Left renal cortex interstitium (tissue), 4 donors: ENCODE measurements around the gene SLC38A10. TPM values are rescaled to one million over a fixed set of nuclear protein-coding genes. Genes with fewer than 3 reads are reported as not detected.
"Not testable (repeated sequence)": the region's sequence is repeated elsewhere in the genome, so short reads cannot be mapped to it uniquely, and the experiment has no call there.

ENCODE experiments used
- DNase-seq, 4 donors: peaks; one replicate each; pipeline ENCODE4 v3.0.0-alpha.2; 2013; ENCODE audit warnings: low read depth in 4 of 4, low spot score in 2 of 4, missing footprints in 1 of 4
- polyA plus RNA-seq, 4 donors: library from polyadenylated mRNA; unstranded; fragments of 120-200 nt; gene quantifications; one replicate each; pipeline ENCODE4 v1.2.1, GENCODE V29; 2013; ENCODE audit not compliant: insufficient read length in 4 of 4

Gene SLC38A10
- polyA plus RNA-seq, 4 donors: 49.5 to 83.9 (median 69.1) TPM

DNA sequence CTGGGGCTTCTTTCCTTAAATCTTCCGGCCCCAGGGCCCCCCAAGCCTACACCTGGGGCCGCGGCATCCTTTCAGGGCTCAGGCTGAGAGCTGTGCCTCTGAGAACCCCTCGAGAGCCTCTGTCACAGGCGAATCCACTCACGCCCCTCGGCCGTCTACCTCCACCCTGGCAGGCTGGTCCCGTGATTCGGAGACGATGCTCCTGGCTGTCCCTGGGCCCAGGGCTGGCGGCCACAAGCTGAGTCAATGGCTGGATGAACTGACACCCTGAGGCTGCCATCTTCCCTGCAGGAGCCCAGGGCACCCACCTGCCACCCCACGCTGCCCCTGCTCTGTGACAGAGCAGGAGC, 60.6 kb downstream of the SLC38A10 start:
- no peak for DNase-seq

DNA sequence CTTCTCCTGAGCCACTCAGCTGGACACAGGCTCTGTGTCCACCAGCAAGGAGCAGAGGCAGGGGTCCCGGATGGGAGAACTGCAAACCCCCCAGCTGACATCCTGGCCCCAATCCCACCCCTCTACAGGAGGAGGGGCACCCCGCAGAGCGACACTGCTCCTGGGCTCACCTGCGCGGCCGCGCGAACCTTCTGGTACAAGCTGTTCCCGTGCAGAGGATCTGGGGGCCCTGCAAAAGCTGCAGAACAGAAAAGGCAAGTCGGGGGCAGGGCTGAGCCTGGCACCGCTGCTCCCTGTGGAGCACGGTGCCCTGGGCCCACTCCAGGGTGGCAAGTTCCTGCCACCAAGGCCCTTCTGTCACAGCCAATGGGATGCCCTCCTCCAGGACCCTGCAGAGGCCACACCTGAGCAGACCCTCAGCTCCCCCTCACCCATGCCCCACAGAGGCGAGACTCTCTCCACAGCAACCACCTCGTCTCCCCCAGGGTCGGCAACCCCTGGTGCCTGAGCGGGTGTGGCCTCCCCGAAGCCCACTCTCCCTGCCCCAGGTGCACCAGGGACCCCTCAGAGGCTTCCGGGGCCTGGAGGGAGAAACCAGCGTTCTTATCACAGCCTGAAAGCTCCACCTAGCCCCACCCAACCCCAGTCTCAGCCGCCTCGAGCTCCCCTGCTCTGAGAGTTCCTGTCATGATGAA, 61.1 kb downstream of the SLC38A10 start:
- no peak for DNase-seq

DNA sequence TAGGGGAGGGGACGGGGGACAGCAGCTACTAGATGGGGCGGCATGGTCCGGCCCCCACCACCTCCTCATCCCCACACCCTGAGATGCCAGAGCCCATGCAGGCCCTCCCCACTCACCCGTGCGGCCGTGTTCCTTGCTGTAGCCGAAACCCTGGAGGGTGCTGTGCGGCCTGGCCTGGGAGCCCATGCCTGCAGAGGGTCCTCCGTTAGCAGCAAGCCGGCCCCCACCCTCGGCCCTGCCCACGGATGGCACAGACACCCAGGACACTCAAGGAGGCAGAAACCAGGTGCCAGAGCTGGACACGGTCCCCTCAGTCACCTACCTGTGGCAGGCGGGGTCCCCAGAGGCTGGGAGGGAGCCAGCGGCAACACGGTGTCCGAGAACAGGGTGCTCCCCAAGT, 61.8 kb downstream of the SLC38A10 start:
- no peak for DNase-seq

DNA sequence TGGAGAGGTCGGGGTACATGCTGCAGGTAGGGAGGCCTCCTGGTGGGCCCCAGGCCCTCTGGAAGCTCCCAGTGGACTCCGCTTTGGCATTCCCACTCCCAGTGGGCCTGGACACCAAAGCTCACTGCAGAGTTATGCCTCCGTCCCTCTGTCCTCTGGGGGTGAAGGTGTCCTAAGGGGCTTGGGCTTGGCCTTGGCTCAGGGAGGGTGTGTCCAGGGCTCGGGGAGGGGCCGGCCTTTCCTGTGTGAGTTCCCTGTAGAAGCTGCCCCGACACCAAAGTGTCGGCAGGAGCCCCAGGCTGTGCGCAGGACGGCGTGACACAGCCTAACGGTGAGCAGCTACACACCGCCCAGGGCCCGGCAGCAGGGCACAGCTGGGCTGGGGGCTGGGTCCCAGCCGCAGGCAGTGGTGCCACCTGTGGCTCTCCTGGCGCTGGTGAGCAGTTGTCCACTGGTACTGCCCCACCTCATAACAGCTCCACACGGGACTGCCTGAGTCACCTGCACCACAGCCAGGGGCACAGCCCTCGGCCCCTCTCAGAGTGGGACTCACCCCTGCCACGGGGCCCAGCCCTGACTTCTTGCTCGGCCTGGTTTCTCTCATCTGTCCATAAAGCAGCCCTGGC, 62.4 kb downstream of the SLC38A10 start:
- no peak for DNase-seq

DNA sequence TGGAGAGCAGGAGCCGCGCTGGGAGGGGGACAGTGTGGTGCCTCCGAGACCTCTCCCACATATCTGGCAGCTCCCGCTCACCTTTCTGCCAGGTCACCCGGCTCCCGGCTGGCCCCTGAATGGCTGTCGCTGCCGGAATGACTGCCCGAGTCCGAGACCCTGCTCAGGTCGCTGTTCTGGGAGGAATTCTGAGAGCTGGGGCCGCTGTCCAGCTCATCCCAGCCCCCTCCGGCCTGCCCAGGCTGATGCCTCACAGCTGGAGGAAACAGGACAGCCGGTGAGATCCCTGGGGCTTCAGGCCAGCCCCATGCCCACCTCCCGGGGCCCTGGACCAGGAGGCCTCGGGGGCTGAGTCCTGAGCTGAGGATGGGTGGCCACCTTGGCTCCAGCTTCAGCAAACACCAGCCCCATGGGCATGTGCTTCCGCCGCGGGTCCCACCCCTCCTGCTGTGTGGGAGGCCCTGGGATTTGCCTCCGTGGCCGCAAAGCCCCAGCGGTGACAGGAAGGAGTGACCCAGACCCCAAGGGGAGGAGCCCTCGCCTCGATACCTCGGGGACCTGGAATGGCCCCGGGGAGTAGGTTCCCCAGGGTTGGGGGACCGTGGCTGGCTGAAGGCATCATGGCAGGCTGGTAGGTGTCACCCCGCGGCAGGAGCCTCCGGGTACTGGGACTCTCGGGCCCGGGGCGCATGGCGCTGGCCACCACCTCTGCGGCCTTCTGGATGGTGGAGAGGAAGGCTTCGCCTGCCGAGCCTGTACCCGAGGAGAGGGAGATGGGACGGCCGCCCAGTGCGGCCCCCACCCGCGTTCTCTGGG, 63.1 kb downstream of the SLC38A10 start:
- DNase-seq: no peak

DNA sequence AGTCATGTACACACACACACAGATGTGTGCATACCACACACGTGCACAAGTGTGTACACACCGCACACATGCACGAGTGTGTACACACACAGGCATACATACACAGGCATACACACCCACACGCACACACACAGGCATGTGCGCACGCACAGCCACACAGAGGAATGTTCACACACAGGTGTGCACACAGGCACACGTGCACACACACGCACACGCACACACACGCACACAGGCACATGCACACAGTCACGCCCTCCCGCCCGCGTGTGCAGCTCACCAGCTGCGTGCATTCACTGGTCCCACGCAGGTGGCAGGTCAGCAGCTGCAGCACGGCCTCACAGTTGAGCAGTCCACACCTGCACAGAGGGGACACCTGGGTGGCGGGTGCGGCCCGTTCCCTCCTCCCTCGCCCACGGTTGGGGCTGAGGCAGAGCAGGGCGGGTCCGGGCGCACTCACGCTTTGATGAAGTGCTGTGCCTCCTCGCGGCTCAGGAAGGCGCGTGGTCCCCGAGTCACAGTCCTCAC, 63.9 kb downstream of the SLC38A10 start:
- DNase-seq: no peak

DNA sequence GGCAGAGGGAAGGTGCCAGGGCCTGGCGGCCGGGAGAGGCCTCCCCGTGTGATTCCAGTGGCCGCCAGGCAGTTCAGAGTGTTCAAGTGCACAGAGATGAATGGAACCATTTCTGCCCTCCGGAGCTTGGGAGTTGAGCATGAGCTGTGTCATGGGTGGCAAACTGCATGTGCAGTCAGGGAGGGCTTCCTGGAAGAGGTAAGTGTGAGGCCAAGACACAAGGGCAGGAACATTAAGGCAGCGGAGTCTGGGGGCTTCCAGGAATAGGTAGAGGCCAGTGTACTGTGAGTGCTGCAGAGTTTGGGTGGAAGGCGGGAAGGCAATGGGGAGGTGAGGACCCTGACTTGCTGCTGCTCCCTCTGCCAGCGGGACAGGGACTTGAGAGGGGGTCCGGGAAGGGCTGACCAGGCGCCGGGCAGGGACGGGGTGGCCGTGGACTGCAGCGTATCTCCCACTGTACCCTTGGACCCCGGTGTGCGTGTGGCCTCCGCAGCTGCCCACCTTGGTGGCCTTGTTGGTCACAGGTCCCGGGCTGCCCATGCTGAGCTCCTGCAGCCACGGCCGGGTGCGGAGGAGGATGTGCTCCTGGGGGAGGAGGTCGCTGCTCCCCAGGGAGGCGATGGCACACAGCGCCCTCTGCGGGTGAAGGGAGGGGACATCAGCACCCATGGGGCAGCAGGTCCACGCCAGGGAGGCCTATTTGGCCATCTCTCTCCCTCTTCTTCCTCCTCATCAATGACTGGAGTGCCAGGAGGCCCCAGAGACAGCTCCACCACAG, 64.9 kb downstream of the SLC38A10 start:
- DNase-seq: no peak

DNA sequence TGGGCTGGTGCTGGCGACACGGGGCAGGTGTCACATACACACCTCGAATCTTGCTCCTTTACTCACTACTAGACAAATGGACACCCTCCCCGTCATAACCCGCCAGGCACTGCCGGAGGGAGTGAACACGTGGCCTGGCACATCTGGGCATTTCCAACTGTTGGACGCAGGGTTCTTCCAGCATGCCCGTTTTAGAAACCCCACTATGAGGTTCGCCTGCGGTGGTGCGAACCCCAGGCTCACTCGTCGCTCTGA, 65.5 kb downstream of the SLC38A10 start:
- no peak for DNase-seq

DNA sequence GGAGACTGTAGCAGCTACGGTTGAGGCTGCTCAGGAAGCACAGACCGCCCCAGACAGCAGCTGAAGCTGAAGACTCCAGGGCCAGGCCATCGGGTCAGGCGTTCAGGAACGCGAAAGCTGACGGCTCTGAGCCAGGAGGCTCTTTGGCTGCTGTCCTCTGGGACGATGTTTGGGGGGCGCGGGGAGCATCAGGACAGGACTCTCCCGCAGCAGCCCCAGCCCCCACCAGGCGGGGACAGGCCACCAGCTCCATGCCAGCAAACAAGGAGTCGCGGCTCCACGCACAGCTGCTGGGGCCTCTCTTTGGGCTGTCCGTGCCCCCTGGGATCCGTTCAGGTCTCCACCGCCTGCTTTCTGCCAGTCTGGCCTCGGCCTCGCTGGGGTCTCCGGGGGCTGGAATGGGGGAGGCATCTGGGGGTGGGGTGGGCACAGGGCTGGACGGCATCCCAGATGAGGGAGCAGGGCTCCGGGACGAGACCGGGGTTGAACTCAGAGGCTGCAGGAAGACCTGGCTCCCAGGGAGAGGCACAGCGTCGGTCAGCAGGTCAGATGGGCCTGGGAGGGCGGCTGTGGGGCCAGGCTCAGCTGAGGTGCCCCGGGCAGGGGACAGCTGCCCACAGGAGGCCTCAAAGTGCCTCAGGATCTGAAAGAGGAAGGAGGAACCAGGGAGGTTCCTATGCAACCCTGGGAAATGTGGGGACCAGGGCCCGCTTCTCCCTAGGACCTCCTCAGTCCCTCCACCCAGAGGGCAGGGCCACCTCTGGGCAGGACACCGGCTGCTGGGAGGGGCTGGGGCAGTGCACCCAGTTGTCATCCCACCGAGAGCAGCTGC, 66.1 kb downstream of the SLC38A10 start:
- no peak for DNase-seq

DNA sequence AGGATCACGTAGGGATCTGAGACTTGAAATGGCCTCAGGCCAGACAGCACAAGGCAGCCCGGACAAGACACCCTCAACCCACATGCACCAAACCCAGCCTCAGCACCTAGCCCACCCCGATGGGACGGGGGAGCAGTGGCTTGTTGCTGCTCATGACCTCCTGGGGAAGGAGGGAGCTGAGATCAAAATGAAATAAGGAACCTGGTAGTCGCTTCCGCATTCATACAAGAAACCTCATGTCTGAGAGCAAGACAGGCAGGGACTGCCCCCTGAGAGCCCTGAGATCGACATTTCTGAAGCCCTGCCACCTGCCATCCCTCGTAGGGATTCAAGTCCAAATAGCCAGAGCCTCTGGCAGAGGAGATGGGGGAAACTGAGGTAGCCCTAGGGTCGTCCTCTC, 66.7 kb downstream of the SLC38A10 start:
- no peak for DNase-seq

DNA sequence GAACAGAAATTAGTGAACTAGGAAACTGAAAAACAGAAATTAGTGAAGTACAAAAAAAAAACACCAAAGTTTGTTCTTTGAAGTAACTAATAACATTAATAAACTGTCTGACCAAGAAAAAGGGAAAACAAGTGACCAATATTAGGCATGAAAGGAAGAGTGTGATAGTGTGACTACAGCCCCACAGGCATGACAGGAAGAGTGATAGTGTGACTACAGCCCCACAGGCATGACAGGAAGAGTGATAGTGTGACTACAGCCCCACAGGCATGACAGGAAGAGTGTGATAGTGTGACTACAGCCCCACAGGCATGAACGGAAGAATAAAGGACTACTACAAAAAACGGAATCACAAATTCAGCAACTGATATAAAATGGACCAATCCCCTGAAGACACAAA, 67.5 kb downstream of the SLC38A10 start:
- not testable (repeated sequence) for DNase-seq

DNA sequence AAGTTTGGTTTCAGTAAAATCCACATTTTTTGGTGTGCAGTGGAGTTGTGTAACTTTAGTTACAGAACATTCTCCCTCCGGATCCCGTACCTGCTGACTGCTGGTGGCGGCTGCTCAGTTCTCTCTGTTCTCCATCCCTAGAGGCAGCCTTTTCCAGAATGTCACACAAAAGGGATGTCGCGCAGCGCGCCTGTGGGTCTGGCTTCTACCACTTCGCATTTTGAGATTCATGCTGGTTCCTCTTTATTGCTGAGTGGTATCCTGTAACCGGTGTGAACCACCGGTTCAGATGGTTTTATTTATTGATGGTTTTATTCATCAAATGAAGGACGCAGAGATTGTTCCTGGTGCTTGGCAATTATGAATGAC, 71.4 kb downstream of the SLC38A10 start:
- DNase-seq: no peak

DNA sequence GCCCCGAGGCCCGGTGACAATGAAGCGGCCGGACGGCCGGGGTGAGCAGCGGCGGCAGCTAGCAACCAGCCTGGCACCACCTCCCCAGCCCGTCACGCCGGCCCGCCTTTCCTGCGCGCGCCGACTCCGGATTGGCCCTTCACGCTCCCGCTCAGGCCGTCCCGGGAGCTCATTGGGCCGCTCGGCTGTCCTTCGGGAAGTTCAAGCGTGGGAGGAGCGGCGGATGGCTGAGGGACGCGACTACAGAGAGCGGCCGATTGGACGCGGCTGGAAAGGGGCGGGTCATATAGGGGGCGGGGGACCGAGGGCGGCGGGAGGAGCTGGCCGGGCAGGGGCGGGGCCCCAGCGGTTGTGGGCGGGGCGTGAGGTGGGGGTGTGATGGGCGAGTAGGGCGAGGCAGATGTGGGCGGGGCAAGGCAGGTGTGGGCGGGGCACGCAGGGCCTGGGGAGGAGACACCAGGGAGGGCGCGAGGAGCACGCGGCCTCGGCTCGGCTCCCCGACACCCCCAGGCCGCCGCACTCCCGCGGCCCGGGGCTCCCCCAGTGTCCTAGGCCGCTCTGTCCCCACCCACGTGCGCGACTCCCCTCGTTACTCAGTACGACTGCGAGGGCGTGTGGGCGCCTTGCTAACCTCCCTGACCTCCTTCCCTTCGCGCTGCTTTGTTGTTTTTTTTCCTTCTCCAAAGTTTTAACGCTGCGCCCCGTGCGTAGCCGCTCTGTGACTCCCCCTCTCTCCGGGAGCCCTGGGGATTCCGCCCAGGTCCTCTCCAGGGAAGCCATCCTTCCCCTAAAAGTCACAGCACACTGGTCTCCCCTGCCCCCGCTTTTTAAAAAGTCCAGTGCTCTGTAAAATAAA, 72.0 kb downstream of the SLC38A10 start, which contains the start of gene CEP131:
TSS of gene CEP131 (minus strand) at position 60 of the 856 bp plus-strand sequence. CDS start 2,909 bp downstream, outside the sequence.
- peak; percentile 88 to 94 (median 92) for DNase-seq

DNA sequence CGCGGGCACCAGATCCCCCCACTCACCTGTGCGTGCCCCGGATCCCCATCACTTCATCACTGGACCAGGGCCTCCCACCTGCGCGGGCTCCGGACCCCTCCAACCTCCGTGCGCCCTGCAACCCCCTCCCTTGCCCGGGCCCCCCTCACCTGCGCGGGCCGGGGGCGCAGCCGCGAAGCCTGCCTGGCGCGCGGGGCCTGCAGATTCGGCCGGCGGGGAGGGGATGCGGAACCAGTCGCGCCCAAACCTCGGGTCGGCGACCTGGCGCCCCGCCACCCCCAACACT, 72.5 kb downstream of the SLC38A10 start:
- no peak for DNase-seq

DNA sequence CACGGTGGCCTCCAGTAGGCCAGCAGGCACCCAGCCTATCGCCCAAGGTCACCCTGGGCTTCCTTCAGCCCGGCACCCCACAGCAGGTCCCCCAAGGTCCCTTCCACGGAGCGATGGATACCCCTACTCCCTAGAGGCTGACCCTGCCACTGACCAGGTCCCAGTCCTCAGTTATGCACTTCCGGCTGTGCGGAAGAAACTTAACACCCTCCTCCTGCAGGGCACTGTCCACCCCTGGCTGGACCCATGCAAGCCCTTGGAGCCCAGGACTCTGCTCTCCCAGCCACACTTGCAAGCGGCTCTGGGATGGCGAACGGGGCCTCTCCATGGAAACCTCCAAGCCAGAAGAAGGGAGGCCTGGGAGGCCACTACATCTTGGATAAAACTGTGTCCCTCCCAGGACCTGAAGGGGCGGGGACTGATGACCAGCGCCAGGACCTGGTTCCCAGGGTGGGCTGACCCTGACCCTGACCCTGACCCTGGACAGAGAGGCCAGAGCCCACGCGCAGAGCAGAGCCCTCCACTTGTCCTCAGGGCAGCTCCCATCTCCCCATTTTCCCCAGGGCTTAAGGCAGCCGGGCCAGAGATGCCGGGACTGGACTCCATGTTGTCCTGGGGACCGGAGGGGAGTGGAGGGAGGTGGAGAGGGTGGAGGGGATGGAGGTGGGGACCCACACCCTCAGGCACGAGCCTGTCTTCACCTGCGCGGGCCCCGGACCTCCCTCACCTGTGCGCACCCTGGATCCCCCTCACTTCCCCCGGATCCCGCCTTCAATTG, 73.1 kb downstream of the SLC38A10 start:
- DNase-seq: no peak

DNA sequence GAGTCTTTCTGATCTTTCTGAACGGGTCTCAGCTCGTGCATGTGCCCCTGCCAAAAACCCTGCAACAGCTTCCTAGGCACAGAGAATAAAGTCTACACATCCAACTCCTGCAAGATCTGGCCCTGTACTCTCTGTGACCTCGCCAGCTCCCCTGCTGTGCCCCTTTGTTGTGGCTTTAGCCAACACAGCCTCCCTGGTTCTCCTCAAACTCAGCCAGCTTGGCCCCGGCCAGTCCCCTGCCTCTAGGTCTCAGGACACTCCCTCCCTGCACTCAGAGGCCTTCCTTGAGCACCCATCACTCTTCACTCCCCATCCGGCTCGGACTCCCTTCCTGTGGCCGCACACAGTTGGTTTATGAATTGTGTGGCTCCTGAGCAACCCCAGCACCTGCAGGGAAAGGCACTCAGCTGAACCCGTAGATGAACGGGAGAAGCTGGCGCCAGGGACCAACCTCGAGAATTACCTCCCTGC, 73.7 kb downstream of the SLC38A10 start:
- DNase-seq: no peak

DNA sequence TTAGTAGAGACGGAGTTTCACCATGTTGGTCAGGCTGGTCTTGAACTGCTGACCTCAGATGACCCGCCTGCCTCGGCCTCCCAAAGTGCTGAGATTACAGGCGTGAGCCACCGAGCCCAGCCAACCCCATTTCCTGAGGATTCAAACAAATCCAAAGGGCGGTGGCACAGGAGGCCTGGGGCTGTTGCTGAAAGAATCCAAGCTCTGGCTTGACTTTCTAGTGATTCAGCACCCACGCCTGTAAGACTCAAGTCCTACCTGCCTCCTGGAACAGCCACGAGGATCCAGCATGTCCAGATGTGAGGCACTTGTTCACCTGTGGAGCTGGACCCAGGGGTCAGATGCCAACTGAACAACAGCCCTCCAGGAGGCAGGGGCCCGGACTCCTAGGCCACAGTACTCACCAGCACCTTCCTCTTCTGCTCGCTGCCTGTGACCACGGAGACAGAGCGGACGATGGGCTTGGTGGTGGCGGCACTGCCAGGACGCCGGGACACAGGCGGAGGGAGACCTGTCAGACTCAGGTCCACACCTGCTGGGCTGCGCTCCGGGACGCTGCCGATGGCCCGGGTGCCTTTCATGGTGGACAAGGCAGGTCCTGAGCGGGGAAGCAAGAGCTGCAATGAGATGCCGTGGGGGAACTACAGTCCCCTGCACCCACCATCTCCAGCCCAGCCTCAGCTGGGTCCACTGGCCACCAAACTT, 75.5 kb downstream of the SLC38A10 start:
- no peak for DNase-seq

DNA sequence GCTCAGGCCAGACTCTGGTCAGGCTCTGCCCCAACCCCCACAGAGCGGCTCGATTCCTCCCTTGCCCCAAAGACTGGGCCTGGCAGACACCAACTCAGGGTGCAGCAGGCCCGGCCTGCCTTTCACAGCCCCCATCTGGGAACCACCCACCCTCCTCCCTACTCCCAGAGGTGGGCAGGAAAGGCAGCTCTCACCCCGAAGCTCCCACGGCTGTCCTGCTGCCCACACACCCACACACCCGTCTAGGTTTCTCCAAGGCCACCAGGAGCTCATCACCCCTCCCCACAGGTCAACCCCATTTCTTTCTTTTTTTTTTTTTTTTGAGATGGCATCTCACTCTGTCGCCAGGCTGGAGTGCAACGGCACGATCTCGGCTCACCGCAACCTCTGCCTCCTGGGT, 76.1 kb downstream of the SLC38A10 start:
- DNase-seq: no peak
